Ishikawa (cell line): ENCODE results near the gene MBNL3.

Experiments used
- CEBPB ChIP-seq: IDR thresholded peaks from 2 replicates; pipeline ENCODE4 v1.6.1; 2012
- CREB1 ChIP-seq: IDR thresholded peaks from 2 replicates; pipeline ENCODE4 v1.6.1; 2012; ENCODE audit warnings: low read depth
- EGR1 ChIP-seq: IDR thresholded peaks from 2 replicates; pipeline ENCODE4 v1.6.1; 2012
- EP300 ChIP-seq: IDR thresholded peaks from 2 replicates; pipeline ENCODE4 v1.6.1; 2012; ENCODE audit warnings: borderline replicate concordance
- FOXM1 ChIP-seq: IDR thresholded peaks from 2 replicates; pipeline ENCODE4 v1.6.1; 2012; ENCODE audit warnings: low read depth, borderline replicate concordance
- MAX ChIP-seq: IDR thresholded peaks from 2 replicates; pipeline ENCODE4 v1.6.1; 2012
- NFIC ChIP-seq: IDR thresholded peaks from 2 replicates; pipeline ENCODE4 v1.6.1; 2012
- RAD21 ChIP-seq: IDR thresholded peaks from 2 replicates; pipeline ENCODE4 v1.6.1; 2012; ENCODE audit warnings: low read depth
- TAF1 ChIP-seq: IDR thresholded peaks from 2 replicates; pipeline ENCODE4 v1.6.1; 2012; ENCODE audit warnings: low read depth, mild to moderate bottlenecking
- TCF12 ChIP-seq: IDR thresholded peaks from 2 replicates; pipeline ENCODE4 v1.6.1; 2012; ENCODE audit warnings: low read depth
- TEAD4 ChIP-seq: IDR thresholded peaks from 2 replicates; pipeline ENCODE4 v1.6.1; 2012
- YY1 ChIP-seq: IDR thresholded peaks from 2 replicates; pipeline ENCODE4 v1.6.1; 2012; ENCODE audit warnings: low read depth
- ZBTB7A ChIP-seq: IDR thresholded peaks from 2 replicates; pipeline ENCODE4 v1.6.1; 2012; ENCODE audit warnings: low read depth
- TF ChIP-seq, protein P1 (sequence below): IDR thresholded peaks from 2 replicates; pipeline ENCODE4 v1.6.1; 2012
- TF ChIP-seq, protein P2 (sequence below): IDR thresholded peaks from 2 replicates; pipeline ENCODE4 v1.6.1; 2012; ENCODE audit warnings: low read depth, mild to moderate bottlenecking

MBNL3 gene

GRCh38 chrX:132486599-132487178, 2.1 kb downstream of the MBNL3 start:
- TF ChIP-seq ZBTB7A (no peak), EP300 (no peak), NFIC (no peak), TEAD4 (no peak), YY1 (no peak), TCF12 (no peak), CREB1 (no peak), EGR1 (no peak), FOXM1 (no peak), TAF1 (no peak), CEBPB (no peak), MAX (no peak), RAD21 (no peak)
- TF ChIP-seq, protein P1, sequence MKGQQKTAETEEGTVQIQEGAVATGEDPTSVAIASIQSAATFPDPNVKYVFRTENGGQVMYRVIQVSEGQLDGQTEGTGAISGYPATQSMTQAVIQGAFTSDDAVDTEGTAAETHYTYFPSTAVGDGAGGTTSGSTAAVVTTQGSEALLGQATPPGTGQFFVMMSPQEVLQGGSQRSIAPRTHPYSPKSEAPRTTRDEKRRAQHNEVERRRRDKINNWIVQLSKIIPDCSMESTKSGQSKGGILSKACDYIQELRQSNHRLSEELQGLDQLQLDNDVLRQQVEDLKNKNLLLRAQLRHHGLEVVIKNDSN = no peak
- TF ChIP-seq, protein P2, sequence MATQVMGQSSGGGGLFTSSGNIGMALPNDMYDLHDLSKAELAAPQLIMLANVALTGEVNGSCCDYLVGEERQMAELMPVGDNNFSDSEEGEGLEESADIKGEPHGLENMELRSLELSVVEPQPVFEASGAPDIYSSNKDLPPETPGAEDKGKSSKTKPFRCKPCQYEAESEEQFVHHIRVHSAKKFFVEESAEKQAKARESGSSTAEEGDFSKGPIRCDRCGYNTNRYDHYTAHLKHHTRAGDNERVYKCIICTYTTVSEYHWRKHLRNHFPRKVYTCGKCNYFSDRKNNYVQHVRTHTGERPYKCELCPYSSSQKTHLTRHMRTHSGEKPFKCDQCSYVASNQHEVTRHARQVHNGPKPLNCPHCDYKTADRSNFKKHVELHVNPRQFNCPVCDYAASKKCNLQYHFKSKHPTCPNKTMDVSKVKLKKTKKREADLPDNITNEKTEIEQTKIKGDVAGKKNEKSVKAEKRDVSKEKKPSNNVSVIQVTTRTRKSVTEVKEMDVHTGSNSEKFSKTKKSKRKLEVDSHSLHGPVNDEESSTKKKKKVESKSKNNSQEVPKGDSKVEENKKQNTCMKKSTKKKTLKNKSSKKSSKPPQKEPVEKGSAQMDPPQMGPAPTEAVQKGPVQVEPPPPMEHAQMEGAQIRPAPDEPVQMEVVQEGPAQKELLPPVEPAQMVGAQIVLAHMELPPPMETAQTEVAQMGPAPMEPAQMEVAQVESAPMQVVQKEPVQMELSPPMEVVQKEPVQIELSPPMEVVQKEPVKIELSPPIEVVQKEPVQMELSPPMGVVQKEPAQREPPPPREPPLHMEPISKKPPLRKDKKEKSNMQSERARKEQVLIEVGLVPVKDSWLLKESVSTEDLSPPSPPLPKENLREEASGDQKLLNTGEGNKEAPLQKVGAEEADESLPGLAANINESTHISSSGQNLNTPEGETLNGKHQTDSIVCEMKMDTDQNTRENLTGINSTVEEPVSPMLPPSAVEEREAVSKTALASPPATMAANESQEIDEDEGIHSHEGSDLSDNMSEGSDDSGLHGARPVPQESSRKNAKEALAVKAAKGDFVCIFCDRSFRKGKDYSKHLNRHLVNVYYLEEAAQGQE = no peak

GRCh38 chrX:132483951-132484350, 4.9 kb downstream of the MBNL3 start:
- no peak for TF ChIP-seq NFIC
- no peak for TF ChIP-seq FOXM1
- no peak for TF ChIP-seq CREB1
- TF ChIP-seq YY1 = no peak
- TF ChIP-seq MAX = no peak
- no peak for TF ChIP-seq EGR1
- no peak for TF ChIP-seq EP300
- TF ChIP-seq RAD21 = no peak
- TF ChIP-seq TCF12 = no peak
- no peak for TF ChIP-seq CEBPB
- no peak for TF ChIP-seq TAF1
- TF ChIP-seq TEAD4 = no peak

DNA sequence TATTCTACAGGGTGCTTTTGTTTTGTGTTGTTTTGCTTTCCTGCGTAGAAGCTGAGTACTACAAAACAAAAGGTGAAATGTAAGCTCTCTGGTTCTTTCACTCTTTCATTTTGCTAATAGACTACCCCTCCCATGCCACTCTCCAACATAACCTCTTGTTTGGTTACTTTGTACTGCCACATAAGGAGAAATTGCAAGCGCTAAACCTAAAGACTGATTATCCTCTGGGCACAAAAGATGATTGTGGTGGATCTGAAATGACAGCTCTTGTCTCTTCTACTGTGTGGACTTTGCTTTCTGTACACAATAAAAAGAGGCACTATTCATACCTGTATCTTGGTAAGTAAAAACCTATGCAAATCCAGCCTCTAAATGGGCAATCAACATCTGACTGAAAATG, 5.3 kb downstream of the MBNL3 start:
- TF ChIP-seq, protein P2 = no peak
- TF ChIP-seq EGR1 = no peak

GRCh38 chrX:132482632-132483031, 6.2 kb downstream of the MBNL3 start:
- TF ChIP-seq TEAD4 = no peak
- no peak for TF ChIP-seq FOXM1

DNA sequence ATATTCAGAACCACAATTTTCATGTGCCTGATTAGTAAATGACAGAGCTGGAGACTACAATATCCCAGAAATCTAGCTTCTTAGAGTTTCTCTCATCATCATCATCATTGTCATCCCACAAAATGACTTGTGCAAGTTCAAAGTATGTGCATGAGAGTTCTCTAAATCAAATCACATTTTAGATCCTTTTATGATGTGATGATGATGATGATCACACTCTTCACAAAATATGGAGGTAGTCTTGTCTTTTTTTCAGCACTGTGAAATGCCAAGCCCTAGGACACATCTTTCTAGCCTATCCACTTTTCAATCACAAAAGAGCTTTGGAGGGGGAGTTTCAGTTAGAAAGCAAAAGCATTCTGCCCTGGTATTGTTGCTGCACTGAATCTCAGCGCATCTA, 7.4 kb downstream of the MBNL3 start:
- no peak for TF ChIP-seq RAD21
- TF ChIP-seq EGR1 = no peak
- TF ChIP-seq CREB1 = no peak

GRCh38 chrX:132480581-132481203, 8.1 kb downstream of the MBNL3 start:
- TF ChIP-seq ZBTB7A = no peak
- 0 out of 2 replicates have a peak, but pooled peaks have one; percentile 21 for TF ChIP-seq MAX
- TF ChIP-seq, protein P2 = no peak
- TF ChIP-seq EP300 = no peak
